Measurements from ENCODE around the gene SPECC1L. TPM values are rescaled to one million over a fixed set of nuclear protein-coding genes. Genes with fewer than 3 reads are reported as not detected.

The SPECC1L gene
- total RNA-seq, 1 donor from 2014 or later, result 173 TPM

- Mint-ChIP-seq H3K4me3 (ENCODE audit: unreplicated experiment) (no peak overlapping the region), H3K9me3 (ENCODE audit: unreplicated experiment) (peaks cover 15% of the 10 kb centered on the region), H3K4me1 (ENCODE audit: low read depth, unreplicated experiment) (peaks cover 12% of the 10 kb centered on the region), H3K27me3 (ENCODE audit: unreplicated experiment) (peaks cover 8% of the 10 kb centered on the region), H3K27ac (ENCODE audit: unreplicated experiment) (no peak overlapping the region), H3K36me3 (ENCODE audit: unreplicated experiment) (peaks cover 12% of the 10 kb centered on the region)
- TF ChIP-seq CTCF (IDR thresholded peaks at IDR 0.05; ENCODE audit: partially characterized antibody, unreplicated experiment), result no peak
- DNase-seq, result no peak
These were observed 135.1 kb downstream of the SPECC1L start for GRCh38 chr22:24405631-24406321.

- Mint-ChIP-seq H3K27ac (ENCODE audit: unreplicated experiment) (no peak overlapping the region), H3K27me3 (ENCODE audit: unreplicated experiment) (peaks cover 8% of the 10 kb centered on the region), H3K4me1 (ENCODE audit: low read depth, unreplicated experiment) (peaks cover 12% of the 10 kb centered on the region), H3K36me3 (ENCODE audit: unreplicated experiment) (peaks cover 12% of the 10 kb centered on the region), H3K4me3 (ENCODE audit: unreplicated experiment) (no peak overlapping the region), H3K9me3 (ENCODE audit: unreplicated experiment) (peaks cover 17% of the 10 kb centered on the region)
- no peak for DNase-seq
- no peak for TF ChIP-seq CTCF (IDR thresholded peaks at IDR 0.05; ENCODE audit: partially characterized antibody, unreplicated experiment)
These were observed 136.0 kb downstream of the SPECC1L start for GRCh38 chr22:24406322-24407277.

- DNase-seq, result peak; percentile 15
- H3K27me3 Mint-ChIP-seq (ENCODE audit: unreplicated experiment), result peaks cover 9% of the 10 kb centered on the region
- TF ChIP-seq CTCF (IDR thresholded peaks at IDR 0.05; ENCODE audit: partially characterized antibody, unreplicated experiment), result no peak
- H3K4me1 Mint-ChIP-seq (ENCODE audit: low read depth, unreplicated experiment), result peaks cover 12% of the 10 kb centered on the region
- peaks cover 19% of the 10 kb centered on the region for H3K9me3 Mint-ChIP-seq (ENCODE audit: unreplicated experiment)
- H3K4me3 Mint-ChIP-seq (ENCODE audit: unreplicated experiment), result no peak overlapping the region
- no peak overlapping the region for H3K27ac Mint-ChIP-seq (ENCODE audit: unreplicated experiment)
- H3K36me3 Mint-ChIP-seq (ENCODE audit: unreplicated experiment), result peaks cover 12% of the 10 kb centered on the region
These were observed 136.6 kb downstream of the SPECC1L start for GRCh38 chr22:24407278-24407665.

GRCh38 chr22:24407884-24408283 is 137.3 kb downstream of the SPECC1L start:
- Mint-ChIP-seq H3K27ac (ENCODE audit: unreplicated experiment) (peak overlapping the region; percentile 28), H3K9me3 (ENCODE audit: unreplicated experiment) (peaks cover 20% of the 10 kb centered on the region), H3K4me3 (ENCODE audit: unreplicated experiment) (no peak overlapping the region), H3K4me1 (ENCODE audit: low read depth, unreplicated experiment) (peaks cover 14% of the 10 kb centered on the region), H3K27me3 (ENCODE audit: unreplicated experiment) (peaks cover 9% of the 10 kb centered on the region), H3K36me3 (ENCODE audit: unreplicated experiment) (peaks cover 12% of the 10 kb centered on the region)
- DNase-seq, result no peak
- TF ChIP-seq CTCF (IDR thresholded peaks at IDR 0.05; ENCODE audit: partially characterized antibody, unreplicated experiment), result no peak

Measured in glutamatergic neuron (in vitro differentiated cells).